HuH-7 (cell line): ENCODE measurements around the gene CCZ1B.
"Not testable (repeated sequence)": the region's sequence is repeated elsewhere in the genome, so short reads cannot be mapped to it uniquely, and the experiment has no call there.

Experiments used
- DNase-seq: peaks from one replicate; pipeline ENCODE4 v3.0.0; 2011; ENCODE audit warnings: low spot score

CCZ1B gene

GRCh38 chr7:6826151-6826550 lies at the start of gene CCZ1B:
TSS of gene CCZ1B (minus strand) at chr7:6826275. CDS start at chr7:6826197, 78 bp downstream.
- not testable (repeated sequence) for DNase-seq

GRCh38 chr7:6875022-6875421 lies 48.9 kb upstream of the CCZ1B start:
- not testable (repeated sequence) for DNase-seq

- not testable (repeated sequence) for DNase-seq
Measured at GRCh38 chr7:6872246-6872945, 46.3 kb upstream of the CCZ1B start.

- DNase-seq = not testable (repeated sequence)
Measured at GRCh38 chr7:6871421-6872144, 45.5 kb upstream of the CCZ1B start.

- DNase-seq = not testable (repeated sequence)
Measured at GRCh38 chr7:6864751-6865150, 38.7 kb upstream of the CCZ1B start.

- not testable (repeated sequence) for DNase-seq
Measured at GRCh38 chr7:6864188-6864587, 38.1 kb upstream of the CCZ1B start.

- DNase-seq = not testable (repeated sequence)
Measured at GRCh38 chr7:6862876-6863275, 36.8 kb upstream of the CCZ1B start.

- DNase-seq = peak; percentile 57
Measured at GRCh38 chr7:6857721-6858314, 31.7 kb upstream of the CCZ1B start.

GRCh38 chr7:6855563-6856131 lies 29.6 kb upstream of the CCZ1B start:
- not testable (repeated sequence) for DNase-seq

GRCh38 chr7:6854747-6855562 lies 28.9 kb upstream of the CCZ1B start:
- DNase-seq = not testable (repeated sequence)

- not testable (repeated sequence) for DNase-seq
Measured at GRCh38 chr7:6853681-6854080, 27.6 kb upstream of the CCZ1B start.

- DNase-seq = not testable (repeated sequence)
Measured at GRCh38 chr7:6849127-6849526, 23.1 kb upstream of the CCZ1B start.

GRCh38 chr7:6847751-6848150 lies 21.7 kb upstream of the CCZ1B start:
- DNase-seq = not testable (repeated sequence)

- DNase-seq = not testable (repeated sequence)
Measured at GRCh38 chr7:6845971-6846449, 19.9 kb upstream of the CCZ1B start.

GRCh38 chr7:6843654-6844053 lies 17.6 kb upstream of the CCZ1B start:
- not testable (repeated sequence) for DNase-seq

- DNase-seq = not testable (repeated sequence)
Measured at GRCh38 chr7:6843092-6843491, 17.0 kb upstream of the CCZ1B start.

- DNase-seq = not testable (repeated sequence)
Measured at GRCh38 chr7:6842278-6842921, 16.3 kb upstream of the CCZ1B start.

- DNase-seq = not testable (repeated sequence)
Measured at GRCh38 chr7:6837081-6837480, 11.0 kb upstream of the CCZ1B start.

- not testable (repeated sequence) for DNase-seq
Measured at GRCh38 chr7:6835521-6835920, 9.4 kb upstream of the CCZ1B start.

- DNase-seq = no peak
Measured at GRCh38 chr7:6833636-6834035, 7.6 kb upstream of the CCZ1B start.
